DMS53 treated with DMSO at 0.1 percent for 48 hours (cell line): ENCODE measurements around the gene KCNH5.
"Not testable (repeated sequence)": the region's sequence is repeated elsewhere in the genome, so short reads cannot be mapped to it uniquely, and the experiment has no call there.

Experiments
- DNase-seq: peaks from one replicate; lab custom pipeline; 2025; ENCODE audit not compliant: unreplicated experiment; lab: John Stamatoyannopoulos, UW

KCNH5 gene

DNA sequence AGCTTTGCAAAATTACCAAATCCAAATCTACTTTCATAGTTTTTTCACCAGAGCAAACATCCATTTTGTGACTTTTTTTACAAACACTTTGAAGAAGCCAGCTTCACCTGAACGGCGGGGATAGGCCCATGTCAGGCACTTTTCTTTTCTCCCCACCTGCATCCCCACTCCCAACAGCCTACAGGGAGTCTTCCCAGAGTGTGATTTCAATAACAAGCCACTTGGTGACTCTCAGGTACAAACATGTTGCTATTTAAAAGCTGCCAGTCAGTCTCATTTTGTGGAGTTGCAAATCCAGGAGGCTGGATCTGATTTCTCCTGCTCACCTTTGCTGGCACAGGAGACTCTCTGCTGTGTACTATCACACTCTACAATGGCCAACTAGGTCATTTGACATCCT, 285.5 kb downstream of the KCNH5 start:
- DNase-seq, result no peak

DNA sequence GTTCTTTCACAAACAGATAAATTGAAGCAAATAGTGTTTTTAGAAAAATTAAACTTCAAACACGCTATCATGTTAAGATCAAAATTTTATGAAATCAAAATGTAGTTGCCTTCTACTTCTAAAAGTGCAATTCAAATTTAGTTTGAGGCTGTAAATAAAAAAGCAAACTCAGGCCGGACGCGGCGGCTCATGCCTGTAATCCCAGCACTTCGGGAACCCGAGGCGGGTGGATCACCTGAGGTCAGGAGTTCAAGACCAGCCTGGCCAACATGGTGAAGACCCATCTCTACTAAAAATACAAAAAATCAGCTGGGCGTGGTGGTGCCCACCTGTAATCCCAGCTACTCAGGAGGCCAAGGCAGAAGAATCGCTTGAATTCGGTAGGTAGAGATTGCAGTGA, 298.4 kb downstream of the KCNH5 start:
- not testable (repeated sequence) for DNase-seq

DNA sequence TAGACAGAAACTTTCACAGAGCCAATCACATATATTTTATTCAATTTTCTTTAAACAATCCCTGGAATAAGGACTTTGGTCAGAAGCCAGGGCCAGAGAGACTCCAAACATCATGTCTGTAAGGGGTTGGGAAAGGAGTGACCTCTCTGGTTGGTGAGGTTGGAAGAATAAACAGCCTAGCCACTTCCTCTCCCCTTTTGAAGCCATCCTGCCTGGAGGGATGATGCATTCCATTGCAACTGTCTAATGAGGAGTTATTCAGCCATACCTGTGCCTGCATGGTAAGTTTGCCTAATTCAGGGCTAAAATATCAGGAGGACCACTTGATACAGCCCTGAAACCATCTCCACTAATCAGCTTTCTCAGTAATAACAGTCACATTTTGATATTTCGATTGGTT, 299.8 kb downstream of the KCNH5 start:
- DNase-seq, result no peak

DNA sequence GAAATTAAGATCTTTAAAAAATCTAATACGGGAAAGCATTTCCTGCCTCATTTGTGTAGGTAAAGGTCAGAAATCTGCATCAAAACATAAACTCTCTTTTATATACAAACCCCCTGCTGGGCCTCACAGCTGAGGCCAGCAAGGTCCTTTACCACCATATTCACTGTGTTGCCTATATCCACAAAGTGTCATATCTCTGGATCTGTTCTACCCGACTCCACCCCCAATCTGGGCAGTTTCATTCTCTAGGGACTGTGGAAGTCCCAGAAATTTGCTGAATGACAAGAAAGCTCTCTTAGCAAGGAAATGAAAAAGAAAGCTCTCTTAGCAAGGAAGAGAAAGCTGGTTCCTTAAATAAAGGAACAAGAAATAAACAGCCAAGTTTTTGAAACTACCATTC, 301.7 kb downstream of the KCNH5 start:
- DNase-seq, result no peak

DNA sequence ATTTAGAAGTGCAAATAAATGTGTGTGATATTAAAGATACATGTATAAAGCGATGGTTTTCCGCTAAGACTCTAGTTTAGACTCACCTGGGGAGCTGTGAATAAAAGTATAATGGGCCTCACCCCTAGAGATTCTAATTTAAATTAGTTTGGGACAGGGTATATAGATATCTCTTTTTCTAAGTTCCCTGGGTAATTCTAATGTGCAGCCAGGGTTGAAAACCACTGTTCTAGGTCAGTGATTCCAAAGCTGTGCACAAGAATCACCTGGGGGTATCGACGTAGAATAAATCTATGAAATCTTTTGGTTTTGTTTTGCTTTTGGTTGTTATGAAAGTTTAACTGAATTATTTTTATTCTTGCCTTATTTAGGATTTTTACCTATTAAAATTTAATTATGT, 302.1 kb downstream of the KCNH5 start:
- DNase-seq, result no peak

DNA sequence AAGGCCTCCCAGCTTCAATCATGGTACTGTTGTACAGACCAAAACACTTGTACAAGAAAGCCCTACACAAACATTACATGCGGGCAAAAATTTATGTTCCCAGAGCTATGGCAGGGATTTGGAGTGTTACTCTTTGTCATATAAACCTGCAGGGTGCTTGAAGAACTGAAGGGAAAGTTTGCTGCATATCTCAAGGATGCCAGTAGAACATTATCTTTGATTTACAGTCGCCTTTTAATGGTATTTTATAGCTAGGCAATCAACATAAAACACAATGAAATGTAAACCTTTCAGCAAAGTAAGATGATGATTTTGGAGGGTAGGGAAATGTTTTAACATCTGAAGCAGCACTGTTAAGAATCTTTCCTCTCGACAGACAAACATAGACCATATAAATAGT, 305.6 kb downstream of the KCNH5 start:
- no peak for DNase-seq

DNA sequence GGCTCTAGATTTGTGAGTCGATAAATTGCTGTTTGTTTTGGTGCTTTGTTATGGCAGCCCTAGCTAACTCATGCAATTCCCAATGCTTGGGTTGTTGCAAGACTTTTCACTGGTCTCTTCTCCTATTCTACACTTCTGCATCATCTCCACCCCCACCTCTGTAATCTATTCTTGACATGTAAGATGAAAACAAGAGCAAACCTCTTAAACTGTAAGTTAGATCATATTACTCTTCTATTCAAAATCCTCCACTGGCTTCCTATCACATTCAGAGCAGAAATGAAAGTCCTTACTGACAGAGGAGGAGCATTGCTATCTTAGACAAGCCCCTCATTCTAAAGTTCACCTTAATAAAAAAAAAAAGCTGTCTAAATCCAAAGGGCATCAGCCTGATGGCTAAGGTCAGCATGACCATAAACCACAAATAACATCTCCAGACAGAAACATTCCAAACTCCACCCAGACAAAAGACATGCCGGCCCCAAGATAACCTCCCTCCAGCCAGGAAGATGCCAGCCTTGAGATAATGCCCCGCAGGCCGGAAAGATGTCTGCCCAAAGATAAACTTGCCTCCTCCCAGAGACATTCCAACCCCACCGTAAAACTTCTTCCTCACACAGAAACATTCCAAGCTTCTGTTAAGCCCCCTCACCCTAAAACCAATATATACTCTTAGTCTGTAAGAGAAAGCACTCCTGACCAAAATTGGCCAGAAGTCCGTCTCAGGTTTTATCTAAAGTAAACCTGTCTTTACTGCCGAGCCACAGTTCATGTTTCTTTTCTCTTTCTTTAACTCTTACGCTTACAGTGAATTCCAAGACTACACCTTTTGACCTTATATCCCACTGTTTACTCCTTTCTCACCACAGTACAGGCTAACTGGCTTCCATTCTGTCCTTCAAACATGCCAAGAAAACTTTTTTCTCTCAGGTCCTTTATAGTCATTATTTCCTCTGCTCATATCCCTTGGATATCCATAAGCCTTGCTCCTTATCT, 308.9 kb downstream of the KCNH5 start:
- no peak for DNase-seq

DNA sequence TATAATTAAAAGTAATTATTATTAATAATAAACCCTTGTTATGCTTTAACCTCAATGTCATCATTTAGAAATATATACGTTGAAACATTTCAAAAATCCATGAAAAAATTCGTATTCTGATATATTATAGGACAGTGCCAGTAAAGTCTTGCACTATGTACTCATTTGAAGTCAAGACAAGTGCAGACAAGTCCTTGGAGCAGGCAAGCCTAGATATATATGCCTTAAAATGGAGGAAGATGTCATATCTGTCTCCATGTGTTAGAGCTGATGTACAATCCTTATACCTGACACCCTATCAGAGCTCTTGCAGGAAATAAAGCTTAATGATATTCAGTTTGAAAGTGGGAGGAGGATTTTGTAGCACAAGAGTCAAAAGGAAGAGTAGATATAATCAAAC, 310.4 kb downstream of the KCNH5 start:
- no peak for DNase-seq

DNA sequence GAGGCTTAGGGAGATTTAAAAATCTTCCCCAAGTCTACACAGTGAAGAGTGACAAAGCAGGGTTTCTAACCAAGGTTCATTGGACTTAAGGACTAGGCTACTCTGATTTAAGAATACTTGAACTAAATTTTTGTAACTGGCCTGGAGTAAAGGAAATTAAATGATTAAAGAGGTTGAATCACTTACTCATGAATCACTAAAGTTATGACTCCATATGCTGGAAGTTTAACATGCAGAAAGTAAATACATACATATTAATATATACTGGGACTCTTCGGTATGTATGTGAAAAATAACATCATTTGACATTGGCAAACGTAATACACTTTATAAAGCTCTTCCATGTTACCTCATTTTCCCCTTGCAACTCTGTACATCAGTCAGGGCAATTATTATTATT, 322.9 kb downstream of the KCNH5 start:
- DNase-seq, result no peak

DNA sequence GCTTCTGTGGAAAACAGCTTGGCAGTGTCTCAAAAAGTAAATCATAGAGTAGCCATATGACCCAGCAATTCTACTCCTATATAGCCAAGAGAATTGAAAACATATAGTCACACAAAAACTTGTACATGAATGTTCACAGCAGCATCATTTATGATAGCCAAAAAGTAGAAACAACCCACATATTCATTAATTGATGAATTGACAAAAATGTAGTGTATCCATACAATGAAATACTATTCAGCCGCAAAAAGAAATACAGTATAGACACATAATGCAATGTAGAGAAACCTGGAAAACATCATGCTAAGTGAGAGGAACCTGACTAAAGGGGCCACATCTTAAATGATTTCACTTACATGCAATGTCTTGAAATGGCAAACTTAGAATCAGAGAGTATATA, 326.6 kb downstream of the KCNH5 start:
- no peak for DNase-seq

DNA sequence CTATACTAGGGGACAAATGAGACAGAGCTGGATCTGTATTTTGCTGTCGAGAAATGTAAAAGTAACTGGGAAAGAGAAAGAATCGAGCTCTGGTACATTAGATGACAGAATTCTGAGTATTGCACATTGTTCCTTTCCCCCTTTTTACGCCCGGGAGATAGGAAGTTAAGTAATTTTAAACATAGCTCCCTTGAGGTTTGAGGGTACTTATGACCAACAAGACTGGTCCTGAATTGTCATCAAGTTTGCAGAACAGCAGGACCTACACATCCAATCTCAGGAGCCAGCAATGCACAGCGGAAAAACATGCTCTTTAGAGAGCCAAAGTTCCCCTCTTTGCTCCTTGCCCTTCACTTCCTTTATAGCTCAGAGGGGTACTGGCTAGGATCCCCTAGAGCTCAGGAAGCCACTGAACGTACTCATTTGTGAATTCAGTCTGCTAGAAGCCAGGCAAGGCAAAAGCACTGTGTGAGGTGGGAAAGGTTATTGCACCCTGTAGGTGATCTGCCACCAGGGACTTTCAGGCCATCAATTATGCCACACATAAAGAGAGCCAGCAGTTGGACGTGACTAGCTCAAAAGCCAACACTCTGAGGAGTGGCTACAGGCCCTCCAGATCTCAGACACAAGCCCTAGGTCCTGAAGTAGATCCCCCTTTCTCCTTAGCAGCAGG, 333.8 kb downstream of the KCNH5 start:
- no peak for DNase-seq

DNA sequence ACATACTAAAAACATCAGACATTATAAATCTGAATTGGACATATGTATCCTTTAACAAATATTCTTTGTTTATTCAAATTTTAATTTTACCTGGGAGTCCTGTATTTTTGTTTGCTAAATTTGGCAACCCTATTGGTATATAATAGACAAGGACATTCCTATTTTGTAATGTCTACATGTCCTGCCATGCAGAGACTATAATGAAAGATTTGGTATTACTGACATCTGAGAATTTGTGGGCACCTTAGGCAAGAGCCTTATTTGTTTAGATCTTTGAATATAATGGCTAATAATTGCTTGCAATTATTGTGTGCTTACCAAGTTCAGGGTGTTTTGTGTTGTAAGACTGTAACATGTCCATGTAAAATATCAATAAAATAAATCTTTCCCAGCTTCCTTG, 334.4 kb downstream of the KCNH5 start:
- no peak for DNase-seq

DNA sequence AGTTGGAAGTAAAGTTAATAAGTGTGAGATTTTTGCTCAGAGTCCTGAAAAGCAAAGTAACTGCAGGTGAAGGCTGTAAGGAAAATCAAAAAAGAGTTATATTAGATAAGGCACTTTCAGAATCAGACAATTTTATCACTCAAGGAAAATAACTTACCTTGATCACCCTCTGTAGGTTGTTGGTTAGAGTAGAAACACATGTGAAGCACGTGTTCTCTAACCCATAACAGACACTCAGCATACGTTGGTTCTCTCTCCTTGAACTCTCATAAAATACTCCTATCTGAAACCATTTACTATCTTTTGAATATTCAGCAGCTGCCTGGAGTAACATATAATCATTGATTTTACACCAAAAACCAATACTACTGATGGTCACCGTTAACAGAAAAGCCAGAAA, 335.5 kb downstream of the KCNH5 start:
- DNase-seq, result no peak

DNA sequence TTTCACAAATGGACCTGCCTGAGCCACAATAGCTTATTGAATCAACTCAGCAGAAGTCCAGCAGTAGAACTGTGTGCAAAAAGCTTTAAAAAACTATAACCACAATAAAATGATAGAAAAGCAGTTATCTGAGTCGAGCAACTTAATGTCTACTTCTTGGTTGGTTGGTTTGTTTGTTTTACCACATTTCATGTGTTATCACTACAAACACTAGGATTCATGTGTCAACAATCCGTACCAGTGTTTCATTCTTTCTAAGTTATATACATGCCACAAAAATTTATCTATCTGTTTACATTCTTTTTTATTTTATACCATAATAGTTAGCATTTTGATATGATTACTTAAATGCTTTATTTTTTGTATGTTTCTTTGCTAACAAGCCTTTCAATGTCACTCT, 339.0 kb downstream of the KCNH5 start:
- DNase-seq, result peak; percentile 5

DNA sequence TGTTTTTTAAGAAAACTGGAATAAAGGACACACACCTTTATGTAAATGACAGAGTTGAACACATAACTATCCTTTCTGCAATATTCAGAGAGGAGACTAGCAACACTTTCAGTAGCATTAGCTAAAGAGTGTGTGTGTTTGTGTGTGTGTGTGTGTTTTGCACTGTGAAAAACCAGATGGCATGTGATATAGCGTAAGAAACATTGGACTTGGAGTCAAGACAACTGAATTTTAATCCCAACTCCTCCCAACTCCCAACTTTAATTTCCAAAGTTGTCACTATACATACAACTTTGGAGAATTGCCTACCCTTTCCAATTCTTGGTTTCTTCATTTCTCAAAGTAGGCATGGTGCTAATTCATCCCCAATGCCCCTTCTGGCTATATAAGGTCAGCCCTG, 347.8 kb downstream of the KCNH5 start:
- DNase-seq, result no peak

DNA sequence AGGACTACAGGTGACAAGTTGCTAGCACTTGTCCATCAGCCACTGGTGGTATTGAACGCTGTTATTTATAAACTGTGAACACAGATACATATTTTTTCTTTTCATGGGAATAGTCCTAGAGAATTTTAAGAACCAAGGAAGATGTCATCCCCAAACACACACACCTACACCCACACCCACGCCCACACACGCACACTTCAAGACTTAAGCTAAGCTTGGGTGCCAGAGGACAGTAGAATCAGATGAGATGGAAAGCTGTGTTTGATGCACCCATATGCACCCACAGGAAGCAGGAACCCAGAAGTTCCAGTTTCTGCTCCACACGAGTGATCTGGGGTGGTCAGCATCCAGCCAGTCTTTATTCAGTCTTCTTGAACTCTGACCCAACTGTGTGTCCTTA, 348.3 kb downstream of the KCNH5 start:
- DNase-seq, result no peak

DNA sequence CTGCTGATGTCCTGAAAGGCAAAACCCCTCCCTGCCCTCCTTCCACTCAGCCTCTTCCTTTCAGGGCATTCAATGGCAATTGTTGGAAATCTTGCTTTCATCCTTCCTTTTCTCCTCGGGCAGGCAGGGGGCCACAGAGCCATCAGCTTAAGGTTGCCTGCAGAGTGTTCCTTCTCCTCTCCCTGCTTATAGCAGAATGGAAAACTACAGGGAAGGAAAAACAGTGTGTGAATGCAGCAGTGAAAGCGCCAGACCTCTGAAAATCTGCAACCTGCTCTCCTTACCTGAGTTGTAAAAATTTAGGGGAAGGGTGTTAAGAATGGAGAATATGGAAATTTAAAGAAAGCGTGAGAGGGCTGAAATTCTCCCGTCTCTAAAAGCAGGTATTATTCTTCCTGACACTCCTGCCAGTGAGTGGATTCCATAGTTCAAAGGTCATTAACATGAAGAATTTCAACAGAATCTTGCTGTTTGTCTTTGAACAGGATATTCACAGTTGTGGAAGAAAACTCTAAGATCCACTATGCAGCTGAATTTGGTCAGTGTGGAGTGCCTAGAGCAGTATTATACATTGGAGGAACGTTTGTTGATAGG, 348.8 kb downstream of the KCNH5 start:
- DNase-seq, result no peak

DNA sequence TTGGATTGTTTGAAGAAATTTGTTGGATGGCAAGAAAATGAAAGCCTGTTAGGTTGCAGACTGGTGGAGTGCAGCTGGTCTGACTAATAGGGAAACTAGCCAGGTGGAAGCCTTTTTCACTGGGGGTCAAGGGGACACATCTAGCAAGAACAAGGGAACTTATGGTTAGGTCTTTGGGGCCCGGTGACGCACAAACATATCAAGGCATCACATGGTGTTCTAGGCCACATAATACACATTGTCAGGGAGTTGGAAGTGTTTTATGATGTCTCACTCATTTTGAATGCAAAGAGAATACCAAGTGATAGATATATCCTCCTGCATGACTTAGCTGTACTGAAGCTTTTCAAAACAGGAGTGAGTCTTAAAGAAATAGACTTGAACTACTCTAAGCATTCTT, 351.2 kb downstream of the KCNH5 start:
- no peak for DNase-seq

DNA sequence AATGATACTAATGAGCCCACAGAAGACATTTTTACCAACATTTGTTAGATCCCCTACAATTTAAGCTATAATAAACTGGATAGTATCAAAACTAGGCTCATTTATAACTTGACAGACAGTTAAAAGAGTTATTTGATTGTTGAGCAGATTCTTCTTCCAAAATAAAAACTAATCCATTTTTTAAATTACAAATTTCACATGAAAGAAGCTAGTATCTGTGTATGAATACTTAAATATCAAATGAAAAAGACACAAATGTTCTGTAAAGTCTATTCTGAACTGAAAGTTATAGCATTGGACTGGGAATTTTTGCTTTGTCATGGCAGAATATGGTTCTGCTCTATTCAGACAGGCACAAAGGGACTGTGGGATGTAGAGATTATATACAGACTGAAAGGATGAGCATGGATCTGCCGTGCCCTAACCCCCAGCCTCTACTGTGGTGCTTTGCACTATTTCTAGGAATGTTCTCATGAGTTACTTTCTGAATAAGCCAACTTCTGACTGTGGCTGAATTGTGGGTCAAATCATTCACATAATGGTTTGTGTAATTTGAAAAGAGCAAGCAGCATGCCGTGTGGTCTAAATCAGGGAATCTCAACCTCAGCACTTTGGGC, 352.7 kb downstream of the KCNH5 start:
- no peak for DNase-seq

DNA sequence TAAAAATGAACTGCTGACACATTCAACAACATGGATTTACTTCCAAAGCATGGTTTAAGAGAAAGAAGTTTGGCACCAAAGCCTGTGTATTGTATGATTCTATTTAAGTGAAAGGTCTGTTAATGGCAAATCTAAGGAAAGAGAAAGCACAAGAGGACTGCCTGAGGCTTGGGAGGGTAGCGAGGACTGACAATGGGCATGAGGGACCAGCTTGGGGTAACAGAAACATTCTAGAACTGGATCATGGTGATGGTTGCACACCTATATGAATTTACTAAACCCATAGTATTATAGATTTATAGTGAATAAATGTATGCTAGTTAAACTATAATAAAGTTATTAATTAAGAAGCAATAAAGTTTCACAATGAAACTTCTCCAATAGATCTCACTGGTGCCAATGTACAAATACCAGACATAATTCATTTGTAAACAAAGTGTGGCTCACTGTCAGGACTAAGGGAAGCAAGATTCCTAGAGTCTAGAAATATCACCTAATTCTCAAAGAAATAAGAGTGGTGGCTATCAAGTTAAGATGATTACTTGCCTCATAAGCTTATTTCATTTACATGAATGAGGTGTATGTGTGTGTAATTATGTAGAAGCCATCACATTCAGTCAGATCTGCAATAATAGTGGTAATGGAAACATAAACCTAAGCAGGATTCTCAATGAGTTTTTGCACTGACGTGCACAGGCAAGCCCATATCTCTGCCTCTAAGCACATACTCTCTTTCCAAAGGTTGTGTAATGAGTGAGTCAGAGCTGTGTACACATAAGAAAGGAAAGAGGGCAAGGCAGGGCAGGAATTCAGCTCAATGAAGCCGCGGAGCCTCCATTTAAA, 353.4 kb downstream of the KCNH5 start:
- DNase-seq, result peak; percentile 88

DNA sequence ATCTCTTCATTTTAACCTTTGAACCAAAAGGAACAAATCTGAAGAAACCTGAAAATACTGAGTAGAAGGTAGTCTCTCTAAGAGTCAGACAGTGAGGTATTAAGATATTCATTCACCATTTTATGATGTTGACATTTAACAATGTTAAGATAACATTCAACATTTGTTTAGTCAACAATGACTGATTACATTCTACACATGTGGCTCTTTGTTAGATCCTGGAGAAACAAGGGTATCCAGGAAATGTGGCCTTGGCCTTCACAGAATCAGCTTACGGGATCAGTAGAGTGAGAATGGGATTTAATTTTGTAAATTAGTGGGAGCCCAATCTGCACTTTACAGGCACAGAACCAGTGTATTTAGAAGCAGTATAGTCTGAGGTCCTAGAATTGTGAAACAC, 355.5 kb downstream of the KCNH5 start:
- peak; percentile 67 for DNase-seq
